A673 (cell line): ENCODE data around the gene CHMP3.

Experiments
- EZH2 ChIP-seq: fragments of 200-600 bp; sonication (generic); IDR thresholded peaks from 2 replicates; pipeline ENCODE4 v1.6.1; 2017; ENCODE audit warnings: borderline replicate concordance, low read depth, mild to moderate bottlenecking, mixed read lengths, antibody characterized with exemption, low read length; ENCODE audit not compliant: poor library complexity, severe bottlenecking
- TF ChIP-seq, protein P1 (sequence below): fragments of 300-800, 200-600 bp; sonication (generic); conservative IDR thresholded peaks from 2 replicates; pipeline ENCODE4 v1.5.1; 2017; ENCODE audit warnings: low read depth, mild to moderate bottlenecking, antibody characterized with exemption, low read length, moderate library complexity, mixed read lengths

DNA sequence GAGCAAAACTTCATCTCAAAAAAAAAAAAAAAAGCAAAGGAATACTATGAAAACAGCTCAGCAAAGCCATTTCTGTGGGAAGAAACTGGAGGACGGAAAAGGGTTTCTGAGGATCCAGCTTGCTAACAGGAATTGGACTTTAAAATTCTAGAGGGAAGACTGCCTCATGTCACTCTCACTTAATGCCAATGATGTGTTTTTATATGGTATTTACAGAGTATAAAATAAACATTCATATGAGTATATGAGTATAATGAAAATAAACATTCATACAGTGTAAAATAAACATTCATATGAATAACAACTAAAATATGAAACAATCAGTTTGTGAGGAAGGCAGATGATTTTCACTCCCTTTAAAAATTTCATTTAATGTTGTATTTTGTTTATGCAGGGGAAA is 43.9 kb downstream of the CHMP3 start:
- TF ChIP-seq, protein P1, sequence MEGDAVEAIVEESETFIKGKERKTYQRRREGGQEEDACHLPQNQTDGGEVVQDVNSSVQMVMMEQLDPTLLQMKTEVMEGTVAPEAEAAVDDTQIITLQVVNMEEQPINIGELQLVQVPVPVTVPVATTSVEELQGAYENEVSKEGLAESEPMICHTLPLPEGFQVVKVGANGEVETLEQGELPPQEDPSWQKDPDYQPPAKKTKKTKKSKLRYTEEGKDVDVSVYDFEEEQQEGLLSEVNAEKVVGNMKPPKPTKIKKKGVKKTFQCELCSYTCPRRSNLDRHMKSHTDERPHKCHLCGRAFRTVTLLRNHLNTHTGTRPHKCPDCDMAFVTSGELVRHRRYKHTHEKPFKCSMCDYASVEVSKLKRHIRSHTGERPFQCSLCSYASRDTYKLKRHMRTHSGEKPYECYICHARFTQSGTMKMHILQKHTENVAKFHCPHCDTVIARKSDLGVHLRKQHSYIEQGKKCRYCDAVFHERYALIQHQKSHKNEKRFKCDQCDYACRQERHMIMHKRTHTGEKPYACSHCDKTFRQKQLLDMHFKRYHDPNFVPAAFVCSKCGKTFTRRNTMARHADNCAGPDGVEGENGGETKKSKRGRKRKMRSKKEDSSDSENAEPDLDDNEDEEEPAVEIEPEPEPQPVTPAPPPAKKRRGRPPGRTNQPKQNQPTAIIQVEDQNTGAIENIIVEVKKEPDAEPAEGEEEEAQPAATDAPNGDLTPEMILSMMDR = no peak
- TF ChIP-seq EZH2 = no peak
